ENCODE data around the gene ALPP.
"Not testable (repeated sequence)": the region's sequence is repeated elsewhere in the genome, so short reads cannot be mapped to it uniquely, and the experiment has no call there.

Gene ALPP

GRCh38 chr2:232335206-232335858, 43.2 kb upstream of the ALPP start:
- CTCF ChIA-PET = interaction anchor here (0.6 to 3.0 kb wide), 9 partner anchors 7 to 176 kb away, joined by 3 to 20 read pairs (median 4); no protein-coding TSS in a partner anchor
- H3K36me3 ChIP-seq (ENCODE audit: control insufficient read depth in 2 of 2, insufficient read depth in 1 of 2, low read length in 2 of 2); H3K9me3 ChIP-seq (ENCODE audit: control insufficient read depth, insufficient read depth, low read depth, low read length); H3K4me1 ChIP-seq (ENCODE audit: control insufficient read depth, insufficient read depth, low read length); H3K27ac ChIP-seq (ENCODE audit: extremely low read depth, low read depth, low read length); H3K4me3 ChIP-seq (ENCODE audit: low read depth, low read length); POLR2A ChIA-PET: not testable (repeated sequence)
- 0 out of 2 replicates have a peak, but pooled peaks have one; percentile 9 for TF ChIP-seq CTCF (tag by site-specific recombination; IDR thresholded peaks at IDR 0.05)

- no peaks in the 10 kb centered on the region for H3K36me3 ChIP-seq (ENCODE audit: control insufficient read depth in 2 of 2, insufficient read depth in 1 of 2, low read length in 2 of 2)
- no peaks in the 10 kb centered on the region for H3K4me1 ChIP-seq (ENCODE audit: control insufficient read depth, insufficient read depth, low read length)
- ChIA-PET POLR2A (no interaction called here), CTCF (interaction anchor here (0.6 to 3.0 kb wide), 9 partner anchors 8 to 1741 kb away, joined by 3 to 20 read pairs (median 3); no protein-coding TSS in a partner anchor)
- TF ChIP-seq ZFP3 (tag by site-specific recombination; IDR thresholded peaks at IDR 0.05; ENCODE audit: low read depth) (no peak), ZSCAN4 (tag by site-specific recombination; IDR thresholded peaks at IDR 0.05) (no peak)
- TF ChIP-seq, protein P1, sequence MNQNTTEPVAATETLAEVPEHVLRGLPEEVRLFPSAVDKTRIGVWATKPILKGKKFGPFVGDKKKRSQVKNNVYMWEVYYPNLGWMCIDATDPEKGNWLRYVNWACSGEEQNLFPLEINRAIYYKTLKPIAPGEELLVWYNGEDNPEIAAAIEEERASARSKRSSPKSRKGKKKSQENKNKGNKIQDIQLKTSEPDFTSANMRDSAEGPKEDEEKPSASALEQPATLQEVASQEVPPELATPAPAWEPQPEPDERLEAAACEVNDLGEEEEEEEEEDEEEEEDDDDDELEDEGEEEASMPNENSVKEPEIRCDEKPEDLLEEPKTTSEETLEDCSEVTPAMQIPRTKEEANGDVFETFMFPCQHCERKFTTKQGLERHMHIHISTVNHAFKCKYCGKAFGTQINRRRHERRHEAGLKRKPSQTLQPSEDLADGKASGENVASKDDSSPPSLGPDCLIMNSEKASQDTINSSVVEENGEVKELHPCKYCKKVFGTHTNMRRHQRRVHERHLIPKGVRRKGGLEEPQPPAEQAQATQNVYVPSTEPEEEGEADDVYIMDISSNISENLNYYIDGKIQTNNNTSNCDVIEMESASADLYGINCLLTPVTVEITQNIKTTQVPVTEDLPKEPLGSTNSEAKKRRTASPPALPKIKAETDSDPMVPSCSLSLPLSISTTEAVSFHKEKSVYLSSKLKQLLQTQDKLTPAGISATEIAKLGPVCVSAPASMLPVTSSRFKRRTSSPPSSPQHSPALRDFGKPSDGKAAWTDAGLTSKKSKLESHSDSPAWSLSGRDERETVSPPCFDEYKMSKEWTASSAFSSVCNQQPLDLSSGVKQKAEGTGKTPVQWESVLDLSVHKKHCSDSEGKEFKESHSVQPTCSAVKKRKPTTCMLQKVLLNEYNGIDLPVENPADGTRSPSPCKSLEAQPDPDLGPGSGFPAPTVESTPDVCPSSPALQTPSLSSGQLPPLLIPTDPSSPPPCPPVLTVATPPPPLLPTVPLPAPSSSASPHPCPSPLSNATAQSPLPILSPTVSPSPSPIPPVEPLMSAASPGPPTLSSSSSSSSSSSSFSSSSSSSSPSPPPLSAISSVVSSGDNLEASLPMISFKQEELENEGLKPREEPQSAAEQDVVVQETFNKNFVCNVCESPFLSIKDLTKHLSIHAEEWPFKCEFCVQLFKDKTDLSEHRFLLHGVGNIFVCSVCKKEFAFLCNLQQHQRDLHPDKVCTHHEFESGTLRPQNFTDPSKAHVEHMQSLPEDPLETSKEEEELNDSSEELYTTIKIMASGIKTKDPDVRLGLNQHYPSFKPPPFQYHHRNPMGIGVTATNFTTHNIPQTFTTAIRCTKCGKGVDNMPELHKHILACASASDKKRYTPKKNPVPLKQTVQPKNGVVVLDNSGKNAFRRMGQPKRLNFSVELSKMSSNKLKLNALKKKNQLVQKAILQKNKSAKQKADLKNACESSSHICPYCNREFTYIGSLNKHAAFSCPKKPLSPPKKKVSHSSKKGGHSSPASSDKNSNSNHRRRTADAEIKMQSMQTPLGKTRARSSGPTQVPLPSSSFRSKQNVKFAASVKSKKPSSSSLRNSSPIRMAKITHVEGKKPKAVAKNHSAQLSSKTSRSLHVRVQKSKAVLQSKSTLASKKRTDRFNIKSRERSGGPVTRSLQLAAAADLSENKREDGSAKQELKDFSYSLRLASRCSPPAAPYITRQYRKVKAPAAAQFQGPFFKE (tag by site-specific recombination; IDR thresholded peaks at IDR 0.05; ENCODE audit: borderline replicate concordance) = no peak
- no peak overlapping the region for H3K4me3 ChIP-seq (ENCODE audit: low read depth, low read length)
- no peaks in the 10 kb centered on the region for H3K9me3 ChIP-seq (ENCODE audit: control insufficient read depth, insufficient read depth, low read depth, low read length)
- H3K27ac ChIP-seq (ENCODE audit: extremely low read depth, low read depth, low read length) = no peak overlapping the region
Measured at GRCh38 chr2:232335859-232336215, 42.7 kb upstream of the ALPP start.

- Histone ChIP-seq H3K4me3 (ENCODE audit: low read depth, low read length) (no peak overlapping the region), H3K27ac (ENCODE audit: extremely low read depth, low read depth, low read length) (no peak overlapping the region), H3K4me1 (ENCODE audit: control insufficient read depth, insufficient read depth, low read length) (no peaks in the 10 kb centered on the region), H3K36me3 (ENCODE audit: control insufficient read depth in 2 of 2, insufficient read depth in 1 of 2, low read length in 2 of 2) (no peaks in the 10 kb centered on the region), H3K9me3 (ENCODE audit: control insufficient read depth, insufficient read depth, low read depth, low read length) (no peaks in the 10 kb centered on the region)
- ChIA-PET POLR2A (no interaction called here), CTCF (interaction anchor here (0.6 to 3.0 kb wide), 11 partner anchors 8 to 1742 kb away, joined by 3 to 20 read pairs (median 4); no protein-coding TSS in a partner anchor)
- TF ChIP-seq ZNF654 (tag by site-specific recombination; IDR thresholded peaks at IDR 0.05; ENCODE audit: low read depth) (no peak), ZNF629 (tag by site-specific recombination; IDR thresholded peaks at IDR 0.05) (no peak)
- TF ChIP-seq, protein P2, sequence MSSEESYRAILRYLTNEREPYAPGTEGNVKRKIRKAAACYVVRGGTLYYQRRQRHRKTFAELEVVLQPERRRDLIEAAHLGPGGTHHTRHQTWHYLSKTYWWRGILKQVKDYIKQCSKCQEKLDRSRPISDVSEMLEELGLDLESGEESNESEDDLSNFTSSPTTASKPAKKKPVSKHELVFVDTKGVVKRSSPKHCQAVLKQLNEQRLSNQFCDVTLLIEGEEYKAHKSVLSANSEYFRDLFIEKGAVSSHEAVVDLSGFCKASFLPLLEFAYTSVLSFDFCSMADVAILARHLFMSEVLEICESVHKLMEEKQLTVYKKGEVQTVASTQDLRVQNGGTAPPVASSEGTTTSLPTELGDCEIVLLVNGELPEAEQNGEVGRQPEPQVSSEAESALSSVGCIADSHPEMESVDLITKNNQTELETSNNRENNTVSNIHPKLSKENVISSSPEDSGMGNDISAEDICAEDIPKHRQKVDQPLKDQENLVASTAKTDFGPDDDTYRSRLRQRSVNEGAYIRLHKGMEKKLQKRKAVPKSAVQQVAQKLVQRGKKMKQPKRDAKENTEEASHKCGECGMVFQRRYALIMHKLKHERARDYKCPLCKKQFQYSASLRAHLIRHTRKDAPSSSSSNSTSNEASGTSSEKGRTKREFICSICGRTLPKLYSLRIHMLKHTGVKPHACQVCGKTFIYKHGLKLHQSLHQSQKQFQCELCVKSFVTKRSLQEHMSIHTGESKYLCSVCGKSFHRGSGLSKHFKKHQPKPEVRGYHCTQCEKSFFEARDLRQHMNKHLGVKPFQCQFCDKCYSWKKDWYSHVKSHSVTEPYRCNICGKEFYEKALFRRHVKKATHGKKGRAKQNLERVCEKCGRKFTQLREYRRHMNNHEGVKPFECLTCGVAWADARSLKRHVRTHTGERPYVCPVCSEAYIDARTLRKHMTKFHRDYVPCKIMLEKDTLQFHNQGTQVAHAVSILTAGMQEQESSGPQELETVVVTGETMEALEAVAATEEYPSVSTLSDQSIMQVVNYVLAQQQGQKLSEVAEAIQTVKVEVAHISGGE (tag by site-specific recombination; conservative IDR thresholded peaks at IDR 0.05; ENCODE audit: low read depth) = no peak
Measured at GRCh38 chr2:232336241-232336736, 42.3 kb upstream of the ALPP start.

Data from HEK293 (cell line).